ENCODE results near the gene SENP5. TPM values are rescaled to one million over a fixed set of nuclear protein-coding genes. Genes with fewer than 3 reads are reported as not detected.

The SENP5 gene
- total RNA-seq, 1 experiment from 2014 or later: 52.3 TPM

GRCh38 chr3:196969660-196970546 lies 102.2 kb downstream of the SENP5 start:
- Histone ChIP-seq H3K4me2 (peak overlapping the region; percentile 91), H3K9me2 (ENCODE audit: insufficient read depth) (no peaks in the 10 kb centered on the region), H4K20me1 (ENCODE audit: insufficient read depth) (no peaks in the 10 kb centered on the region), H3K27me3 (ENCODE audit: insufficient read depth, low read depth) (peaks cover 22% of the 10 kb centered on the region), H3K4me3 (peak overlapping the region; percentile 73; the same call in 1 of the 2 replicates), H3K4me1 (replicated peaks; ENCODE audit: insufficient read depth) (no peaks in the 10 kb centered on the region), H3K79me2 (ENCODE audit: low read depth) (no peaks in the 10 kb centered on the region), H3K27ac (no peak overlapping the region), H2AFZ (peak overlapping the region; percentile 99; the same call in 1 of the 2 replicates), H3F3A (ENCODE audit: insufficient read depth, low read depth) (0 out of 2 replicates have a peak, but pooled peaks cover 5% of the 10 kb centered on the region), H3K9me3 (ENCODE audit: insufficient read depth, low read depth) (no peaks in the 10 kb centered on the region), H3K36me3 (ENCODE audit: low read depth) (no peaks in the 10 kb centered on the region)
- DNase-seq: peak in 1 of 2 experiments; percentile 80
- BruUV-seq (replicated peaks): no TSS peak
- TF ChIP-seq CTCF (conservative IDR thresholded peaks at IDR 0.05) (peak; percentile 72), EZH2 (IDR thresholded peaks at IDR 0.05; ENCODE audit: low read depth) (peak; percentile 94; the same call in 1 of the 2 replicates)
- intact Hi-C loops (cut with micrococcal nuclease; ENCODE audit: unreplicated experiment): loop anchor here (1.0 kb wide), 1 partner anchor 361 kb away; no protein-coding TSS in a partner anchor
- ChIA-PET CTCF (interaction anchor here (0.6 to 1.3 kb wide), 5 partner anchors 9 to 757 kb away, joined by 3 to 7 read pairs (median 3); partner anchors contain the start of gene PAK2), POLR2A (ENCODE audit: unreplicated experiment) (interaction anchor here (0.5 kb wide), 1 partner anchor 57 kb away, joined by 6 read pairs; no protein-coding TSS in a partner anchor)

- H3K79me2 ChIP-seq (ENCODE audit: low read depth): no peaks in the 10 kb centered on the region
- 0 out of 2 replicates have a peak, but pooled peaks cover 5% of the 10 kb centered on the region for H3F3A ChIP-seq (ENCODE audit: insufficient read depth, low read depth)
- no peaks in the 10 kb centered on the region for H4K20me1 ChIP-seq (ENCODE audit: insufficient read depth)
- ChIA-PET POLR2A (ENCODE audit: unreplicated experiment) (no interaction called here), CTCF (interaction anchor here (1.3 kb wide), 1 partner anchor 361 kb away, joined by 7 read pairs; no protein-coding TSS in a partner anchor)
- no TSS peak for BruUV-seq (replicated peaks)
- H3K27me3 ChIP-seq (ENCODE audit: insufficient read depth, low read depth): peaks cover 22% of the 10 kb centered on the region
- H3K9me3 ChIP-seq (ENCODE audit: insufficient read depth, low read depth): no peaks in the 10 kb centered on the region
- no peaks in the 10 kb centered on the region for H3K4me1 ChIP-seq (replicated peaks; ENCODE audit: insufficient read depth)
- no peak overlapping the region for H3K4me2 ChIP-seq
- no peak overlapping the region for H3K27ac ChIP-seq
- H3K9me2 ChIP-seq (ENCODE audit: insufficient read depth): no peaks in the 10 kb centered on the region
- no peak for DNase-seq
- H2AFZ ChIP-seq: no peak overlapping the region
- intact Hi-C loops (cut with micrococcal nuclease; ENCODE audit: unreplicated experiment): loop anchor here (1.0 kb wide), 3 partner anchors 132 to 434 kb away; no protein-coding TSS in a partner anchor
- TF ChIP-seq EZH2 (IDR thresholded peaks at IDR 0.05; ENCODE audit: low read depth) (no peak), CTCF (conservative IDR thresholded peaks at IDR 0.05) (no peak)
- no peak overlapping the region for H3K4me3 ChIP-seq
- no peaks in the 10 kb centered on the region for H3K36me3 ChIP-seq (ENCODE audit: low read depth)
These were observed 102.9 kb downstream of the SENP5 start for GRCh38 chr3:196970547-196971093.

- no peak overlapping the region for H3K4me3 ChIP-seq
- TF ChIP-seq CTCF (conservative IDR thresholded peaks at IDR 0.05) (peak; percentile 12; the same call in 1 of the 2 replicates), EZH2 (IDR thresholded peaks at IDR 0.05; ENCODE audit: low read depth) (no peak)
- no peaks in the 10 kb centered on the region for H3K9me2 ChIP-seq (ENCODE audit: insufficient read depth)
- peak; percentile 30 to 64 for DNase-seq
- POLR2A ChIA-PET (ENCODE audit: unreplicated experiment): no interaction called here
- H3K4me2 ChIP-seq: no peak overlapping the region
- H3K9me3 ChIP-seq (ENCODE audit: insufficient read depth, low read depth): no peaks in the 10 kb centered on the region
- H3K36me3 ChIP-seq (ENCODE audit: low read depth): no peaks in the 10 kb centered on the region
- CTCF ChIA-PET: interaction anchor here (0.7 kb wide), 1 partner anchor 19 kb away, joined by 3 read pairs; no protein-coding TSS in a partner anchor
- BruUV-seq (replicated peaks): no TSS peak
- peaks cover 22% of the 10 kb centered on the region for H3K27me3 ChIP-seq (ENCODE audit: insufficient read depth, low read depth)
- no peaks in the 10 kb centered on the region for H3K4me1 ChIP-seq (replicated peaks; ENCODE audit: insufficient read depth)
- H3K79me2 ChIP-seq (ENCODE audit: low read depth): no peaks in the 10 kb centered on the region
- intact Hi-C loops (cut with micrococcal nuclease; ENCODE audit: unreplicated experiment): loop anchor here (1.0 kb wide), 2 partner anchors 133 to 435 kb away; no protein-coding TSS in a partner anchor
- H3K27ac ChIP-seq: no peak overlapping the region
- H4K20me1 ChIP-seq (ENCODE audit: insufficient read depth): no peaks in the 10 kb centered on the region
- no peak overlapping the region for H2AFZ ChIP-seq
- 0 out of 2 replicates have a peak, but pooled peaks cover 5% of the 10 kb centered on the region for H3F3A ChIP-seq (ENCODE audit: insufficient read depth, low read depth)
These were observed 103.5 kb downstream of the SENP5 start for GRCh38 chr3:196971094-196971698.
